ENCODE data around the gene SLC7A6OS. TPM values are rescaled to one million over a fixed set of nuclear protein-coding genes. Genes with fewer than 3 reads are reported as not detected.

SLC7A6OS gene
- total RNA-seq, 1 donor from 2014 or later: 12.3 TPM

DNA sequence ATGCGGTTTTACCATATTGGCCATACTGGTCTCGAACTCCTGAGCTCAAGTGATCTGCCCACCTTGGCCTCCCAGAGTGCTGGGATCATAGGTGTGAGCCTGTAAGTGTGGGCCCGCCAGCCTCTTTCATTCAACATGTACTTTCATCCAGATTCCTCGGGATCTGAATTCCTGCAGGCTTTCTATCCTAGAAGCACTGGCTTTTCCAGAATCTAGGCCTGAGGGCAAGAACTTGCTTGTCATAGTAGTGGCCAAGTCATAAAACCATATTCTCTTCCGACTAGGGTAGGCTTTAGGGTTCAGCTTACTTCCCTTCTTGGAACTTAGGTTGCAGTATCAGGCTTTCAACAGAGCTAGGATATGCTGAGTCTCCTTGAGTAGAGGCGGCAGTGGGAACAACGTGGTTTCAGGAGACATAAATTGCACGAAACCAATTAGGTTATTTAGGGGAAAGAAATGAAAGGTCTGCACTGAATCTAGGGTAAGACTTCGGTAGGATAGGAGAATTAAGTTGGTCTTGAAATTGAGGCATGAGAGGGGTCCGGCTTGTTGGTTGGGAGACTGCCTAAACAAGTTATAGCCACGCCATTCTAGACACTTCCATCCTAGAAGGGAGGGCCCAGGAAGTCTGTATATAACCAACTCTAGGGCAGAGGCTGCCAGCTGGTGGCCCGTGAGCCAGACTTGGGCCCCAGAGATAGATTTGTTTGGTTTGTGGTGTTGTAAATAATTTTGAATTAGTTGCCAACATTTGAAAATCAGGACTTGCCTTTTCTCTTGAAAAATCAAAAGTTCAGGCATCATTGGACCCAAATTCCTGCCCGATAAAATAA is 30.8 kb downstream of the SLC7A6OS start:
- no peak for DNase-seq

DNA sequence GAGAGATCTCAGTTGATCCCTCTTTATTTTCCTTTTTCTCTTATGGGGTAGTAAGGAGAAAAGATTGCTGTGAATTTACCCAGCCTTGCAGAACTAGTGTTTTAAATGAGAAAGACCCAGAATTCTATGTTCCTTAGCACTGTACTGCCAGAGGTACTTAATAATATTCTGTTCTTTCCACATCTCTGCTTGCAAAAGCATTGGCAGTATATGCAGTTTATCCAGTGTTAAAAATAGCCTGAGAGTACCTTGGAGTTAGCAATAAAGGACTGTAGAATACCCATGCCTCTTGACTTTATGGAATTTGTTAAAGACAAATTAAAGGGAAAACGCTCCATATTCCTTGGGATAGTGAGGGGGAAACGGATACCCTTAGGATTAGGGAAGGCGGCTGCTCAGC is 34.5 kb downstream of the SLC7A6OS start:
- no peak for DNase-seq

DNA sequence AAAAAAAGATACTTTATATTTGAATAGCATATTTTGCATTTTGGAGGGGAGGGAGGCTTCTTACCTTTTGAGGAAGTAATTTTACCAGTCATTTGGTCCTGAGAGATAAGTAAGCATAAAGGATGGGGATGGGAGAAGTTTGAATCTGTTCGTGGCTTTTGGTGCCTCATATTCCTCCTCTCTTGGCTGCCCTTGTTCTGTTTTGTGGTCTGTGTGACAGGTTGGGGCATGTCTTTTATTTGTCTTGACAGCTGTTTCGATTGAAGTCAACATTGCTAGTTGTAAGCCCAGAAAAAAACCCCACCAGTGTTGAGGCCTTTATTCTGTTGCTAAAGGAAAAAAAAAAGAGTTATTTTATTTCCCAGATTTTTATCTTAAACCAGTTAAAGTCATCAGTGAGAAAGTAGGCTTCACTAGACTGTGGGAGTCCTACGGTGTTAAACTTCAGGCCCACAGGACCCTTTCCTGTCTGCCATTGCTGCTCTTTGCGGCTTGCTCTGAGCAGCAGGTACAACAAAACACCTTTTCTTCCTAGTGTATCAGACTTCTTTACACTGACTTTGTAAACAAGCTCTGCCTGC is 35.0 kb downstream of the SLC7A6OS start:
- DNase-seq: no peak

DNA sequence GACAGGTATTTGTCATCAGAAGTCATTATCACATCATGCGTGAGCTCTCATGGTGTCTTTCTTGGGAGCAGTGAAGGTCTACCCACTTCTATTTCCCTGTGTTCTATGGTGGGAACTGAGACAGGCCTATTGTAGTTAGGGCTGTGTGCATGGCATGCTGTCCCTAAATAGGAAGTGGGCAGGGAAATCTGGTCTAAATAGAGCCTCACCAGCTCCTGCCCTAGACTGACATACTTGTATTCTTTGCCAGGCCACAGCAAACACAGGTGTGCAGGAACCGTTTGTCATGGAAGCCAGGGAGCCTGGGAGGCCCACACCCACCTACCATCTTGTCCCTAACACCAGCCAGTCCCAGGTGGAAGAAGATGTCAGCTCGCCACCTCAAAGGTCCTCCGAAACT is 36.3 kb downstream of the SLC7A6OS start:
- no peak for DNase-seq

DNA sequence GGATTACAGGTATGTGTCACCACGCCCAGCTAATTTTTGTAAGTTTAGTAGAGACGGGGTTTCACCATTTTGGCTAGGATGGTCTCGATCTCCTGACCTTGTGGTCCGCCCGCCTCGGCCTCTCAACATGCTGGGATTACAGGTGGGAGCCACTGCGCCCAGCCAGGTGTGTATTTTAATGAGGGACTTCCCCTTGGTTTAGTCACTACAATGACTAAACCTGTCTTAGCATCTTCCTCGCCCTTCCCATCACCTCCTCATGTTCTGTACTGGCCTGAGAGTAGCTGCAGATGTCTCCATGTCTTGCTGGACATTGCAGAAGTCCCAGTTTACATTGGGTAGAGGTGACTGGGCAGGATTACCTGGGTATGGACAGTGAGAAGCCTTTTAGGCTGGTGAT is 36.9 kb downstream of the SLC7A6OS start:
- DNase-seq: no peak

DNA sequence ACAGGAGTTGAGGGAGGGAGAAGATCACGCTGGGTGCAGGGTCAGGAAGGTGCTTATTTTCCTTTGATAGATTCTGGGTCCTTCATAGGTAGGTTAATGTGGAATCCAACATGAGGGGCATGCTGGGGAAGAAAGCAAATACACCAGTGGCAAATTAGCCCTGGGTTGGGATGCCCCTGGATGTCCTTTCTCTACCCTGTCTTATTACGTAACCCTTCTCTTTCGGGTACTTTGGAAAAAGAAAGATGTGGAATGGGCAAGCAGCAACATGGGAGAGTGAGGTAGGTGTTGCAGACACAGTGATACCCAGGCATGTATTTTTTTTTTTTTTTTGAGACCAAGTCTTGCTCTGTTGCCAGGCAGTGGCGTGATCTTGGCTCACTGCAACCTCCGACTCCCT is 37.3 kb downstream of the SLC7A6OS start:
- DNase-seq: no peak

DNA sequence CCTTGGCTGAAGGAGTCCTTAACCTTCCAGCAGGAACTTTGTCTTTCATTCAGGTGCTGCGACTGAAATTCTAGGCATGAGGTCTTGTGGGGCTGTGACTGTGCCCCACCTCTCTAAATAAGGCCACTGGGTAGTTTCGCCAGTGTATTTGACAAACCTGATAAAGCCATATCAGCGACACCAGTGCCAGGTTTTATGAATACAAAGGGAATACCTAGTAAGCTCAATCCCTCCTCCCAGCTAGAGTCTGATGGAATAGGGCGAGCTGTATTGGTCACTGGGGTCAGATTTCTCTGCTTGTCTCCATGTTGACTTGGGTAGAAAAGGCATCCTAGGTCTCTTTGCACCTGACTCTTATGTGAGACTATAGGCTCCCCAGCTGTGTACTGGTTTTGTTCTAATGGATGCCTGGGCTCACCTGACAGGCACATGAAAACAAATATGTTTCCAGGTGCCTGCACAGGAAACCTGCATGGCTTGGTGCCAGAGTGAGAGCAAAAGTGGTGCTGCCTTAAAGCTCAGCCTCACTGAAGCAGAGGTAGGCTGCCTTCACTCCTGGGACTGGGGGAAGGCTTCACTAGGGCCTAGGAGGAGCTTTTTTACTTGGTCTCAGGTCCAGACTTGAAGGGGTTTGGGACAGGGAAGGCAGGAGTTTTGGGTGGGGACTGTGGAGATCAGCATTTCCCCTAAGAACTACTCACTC is 38.1 kb downstream of the SLC7A6OS start:
- no peak for DNase-seq

DNA sequence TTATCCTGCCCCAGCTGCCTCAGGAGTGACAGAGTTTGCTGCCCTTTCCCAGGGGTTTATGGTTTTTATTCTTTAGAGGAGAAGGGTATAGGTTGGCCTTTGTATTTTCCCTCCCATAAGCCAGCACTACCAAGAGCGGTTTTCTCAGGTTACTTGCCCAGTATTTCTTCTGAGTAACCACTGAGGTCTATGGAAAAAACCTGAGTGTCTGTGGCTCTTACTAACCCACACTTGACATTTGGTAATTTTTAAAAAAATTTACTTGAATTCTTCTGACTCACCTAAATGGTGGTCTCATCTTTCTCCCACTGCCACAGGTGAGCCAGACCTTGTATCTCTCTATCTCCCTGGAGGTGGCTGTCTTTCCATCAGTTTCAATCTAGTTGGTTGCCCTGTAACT is 40.4 kb downstream of the SLC7A6OS start:
- DNase-seq: no peak

DNA sequence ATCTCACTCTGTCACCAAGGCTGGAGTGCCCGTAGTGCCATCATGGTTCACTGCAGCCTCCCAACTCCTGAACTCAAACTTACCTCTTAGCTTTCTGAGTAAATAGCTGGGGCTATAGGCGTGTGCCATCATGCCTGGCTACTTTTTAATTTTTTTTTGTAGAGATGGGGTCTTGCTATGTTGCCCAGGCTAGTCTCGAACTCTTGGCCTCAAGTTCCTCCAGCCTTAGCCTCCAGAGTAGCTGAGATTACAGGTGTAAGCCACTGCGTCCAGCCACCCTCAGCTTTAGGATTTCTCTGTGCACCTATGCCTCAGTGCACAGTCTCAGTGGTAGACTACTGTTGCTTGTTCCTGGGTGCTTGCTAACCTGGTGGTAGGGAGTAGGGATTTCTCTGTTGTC is 41.0 kb downstream of the SLC7A6OS start:
- DNase-seq: no peak

DNA sequence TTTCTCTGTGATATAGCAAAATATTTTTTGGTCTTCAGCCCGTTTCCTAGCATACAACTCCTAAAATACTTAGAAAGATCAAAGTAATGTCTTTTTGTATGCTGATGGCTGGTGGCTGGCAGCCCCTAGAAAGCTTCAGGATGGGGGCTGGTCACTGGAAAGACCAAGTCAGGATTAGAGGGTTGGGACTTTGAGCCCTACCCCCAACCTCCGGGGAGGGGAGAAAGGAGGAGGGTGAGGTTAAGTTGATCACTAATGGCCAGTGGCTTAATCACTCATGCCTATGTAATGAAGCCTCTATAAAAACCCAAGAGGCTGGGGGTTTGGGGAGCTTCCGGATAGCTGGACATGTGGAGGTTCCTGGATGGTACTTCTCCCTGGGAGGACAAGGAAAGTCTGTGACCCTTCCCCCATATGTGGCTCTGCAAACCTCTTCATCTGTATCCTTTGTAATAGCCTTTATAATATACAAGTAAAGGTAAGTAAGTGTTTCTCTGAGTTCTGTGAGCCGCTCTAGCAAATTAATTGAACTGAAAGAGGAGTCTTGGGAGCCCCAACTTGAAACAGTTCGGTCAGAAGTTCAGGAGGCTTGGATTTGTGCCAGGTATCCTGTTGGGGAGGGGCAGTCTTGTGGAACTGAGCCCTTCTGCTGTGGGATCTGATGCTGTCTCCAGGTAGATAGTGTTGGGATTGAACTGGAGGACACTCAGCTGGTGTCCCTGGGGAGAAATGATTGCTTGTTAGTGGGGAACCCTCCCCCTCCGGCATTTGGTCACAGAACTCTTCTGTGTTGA is 42.9 kb downstream of the SLC7A6OS start:
- no peak for DNase-seq

DNA sequence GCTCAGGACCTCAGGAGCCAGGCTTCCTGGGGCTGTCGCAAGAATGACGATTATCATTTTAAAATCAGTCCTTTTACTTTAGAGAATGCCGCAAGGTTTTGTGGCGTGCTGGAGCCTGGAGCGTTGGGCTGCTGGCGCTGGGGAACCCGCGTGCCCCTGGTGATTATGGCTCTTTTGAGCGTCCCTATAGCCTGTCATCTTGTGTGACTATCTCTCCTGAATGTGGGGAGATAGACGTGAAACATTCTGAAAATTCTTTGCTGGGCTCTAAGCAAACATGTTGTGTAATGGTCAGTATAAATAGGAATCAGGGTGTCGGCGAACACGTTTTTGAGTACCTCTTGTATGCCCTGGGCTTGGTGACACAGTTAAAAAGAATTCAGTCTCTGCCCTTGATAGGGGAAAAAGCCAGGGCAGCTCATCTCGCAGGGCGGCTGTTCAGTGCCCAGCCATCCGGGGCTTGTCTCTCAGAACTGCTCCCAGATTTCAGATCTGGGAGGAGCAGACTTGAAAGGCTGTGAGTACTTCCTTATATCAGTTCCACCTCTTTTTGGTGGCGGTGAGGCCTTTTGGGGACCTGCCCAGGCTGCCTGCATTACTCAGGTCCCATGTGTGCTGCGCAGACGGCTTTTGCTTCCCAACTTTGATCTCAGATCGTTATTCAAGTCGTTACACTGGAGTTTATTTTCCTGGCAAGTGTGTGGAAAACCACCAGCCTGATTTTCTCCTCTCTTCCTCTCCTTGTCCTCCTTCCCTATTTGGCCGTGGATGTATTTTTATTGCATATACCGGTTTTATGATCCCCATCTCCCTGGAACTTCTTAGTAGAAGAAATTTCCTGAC is 45.4 kb downstream of the SLC7A6OS start:
- no peak for DNase-seq

DNA sequence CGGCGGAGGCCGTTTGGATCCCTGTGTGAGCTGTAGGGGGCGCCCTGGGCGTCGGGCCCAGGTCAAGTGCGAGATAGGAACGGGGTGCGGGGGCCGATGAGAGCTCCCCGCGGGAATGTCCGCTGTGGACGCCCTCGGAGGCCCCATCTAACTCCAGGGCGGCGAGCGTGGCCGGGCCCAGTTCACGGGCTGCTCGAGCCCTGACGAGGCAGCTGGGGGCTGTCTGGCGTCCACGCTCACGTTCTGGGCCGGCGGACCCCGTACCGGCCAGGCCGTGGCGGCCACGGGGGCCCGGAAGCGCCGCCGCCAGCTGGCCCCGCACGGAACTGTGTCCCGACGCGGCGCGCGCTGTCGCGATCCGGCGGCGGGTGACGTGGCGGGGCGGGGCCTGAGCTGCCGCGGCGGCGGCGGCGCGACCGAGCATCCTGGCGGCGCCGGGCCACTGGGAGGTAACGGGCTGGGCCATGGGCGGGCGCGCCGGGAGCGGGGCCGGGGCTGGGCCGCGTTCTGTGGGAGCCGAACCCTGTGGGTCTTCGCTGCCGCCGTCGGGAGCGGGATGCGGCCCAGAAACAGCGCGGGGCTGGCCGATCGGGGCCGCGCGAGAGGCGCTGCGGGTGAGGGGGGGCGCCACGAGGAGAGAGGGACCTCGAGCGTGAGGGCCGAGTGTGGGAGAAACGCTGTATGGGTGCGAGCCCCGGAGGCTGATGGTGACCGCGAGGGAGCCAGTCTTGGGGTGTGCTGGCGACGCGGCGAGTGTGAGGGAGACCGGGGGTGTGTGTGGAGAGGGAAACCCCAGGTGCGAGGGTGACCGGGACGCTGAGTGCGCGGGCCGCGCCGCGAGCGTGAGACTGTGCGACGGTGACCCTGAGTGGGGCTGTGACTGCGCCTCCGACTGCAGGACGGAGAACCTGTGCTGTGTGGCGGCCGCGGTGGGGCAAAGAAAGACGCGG is 46.3 kb downstream of the SLC7A6OS start, which contains the start of gene SLC7A6:
TSS of gene SLC7A6 (plus strand) at position 399 of the 950 bp plus-strand sequence. CDS start 10,201 bp downstream, outside the sequence.
- DNase-seq: no peak

DNA sequence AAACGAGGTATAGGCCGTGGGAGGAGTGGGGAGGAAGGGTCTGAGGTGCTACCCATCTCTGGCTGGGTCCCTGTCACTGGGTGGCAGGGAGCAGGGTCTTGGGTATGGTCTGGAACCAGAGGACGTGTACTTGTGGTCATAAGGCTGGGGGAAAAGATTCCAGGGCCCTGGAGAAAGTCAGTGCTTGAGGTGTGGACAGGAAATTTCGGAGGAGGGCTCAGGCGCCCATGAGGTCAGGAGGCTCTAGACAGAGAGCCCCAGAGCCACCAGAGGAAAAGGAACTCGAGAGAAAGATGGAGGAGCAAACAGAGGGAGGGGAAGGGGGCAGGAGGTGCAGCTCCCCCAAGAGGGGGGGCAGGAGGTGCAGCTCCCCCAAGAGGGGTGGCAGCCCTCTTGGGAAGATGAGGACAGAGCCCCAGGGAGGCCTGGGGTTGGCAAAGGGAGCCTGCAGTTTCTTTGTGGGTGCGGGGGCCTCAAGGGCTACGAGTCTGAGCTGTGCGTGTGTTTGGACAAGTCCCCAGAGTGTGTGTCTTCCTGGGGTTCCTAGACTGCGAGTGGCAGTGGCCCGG is 47.1 kb downstream of the SLC7A6OS start:
- DNase-seq: no peak

DNA sequence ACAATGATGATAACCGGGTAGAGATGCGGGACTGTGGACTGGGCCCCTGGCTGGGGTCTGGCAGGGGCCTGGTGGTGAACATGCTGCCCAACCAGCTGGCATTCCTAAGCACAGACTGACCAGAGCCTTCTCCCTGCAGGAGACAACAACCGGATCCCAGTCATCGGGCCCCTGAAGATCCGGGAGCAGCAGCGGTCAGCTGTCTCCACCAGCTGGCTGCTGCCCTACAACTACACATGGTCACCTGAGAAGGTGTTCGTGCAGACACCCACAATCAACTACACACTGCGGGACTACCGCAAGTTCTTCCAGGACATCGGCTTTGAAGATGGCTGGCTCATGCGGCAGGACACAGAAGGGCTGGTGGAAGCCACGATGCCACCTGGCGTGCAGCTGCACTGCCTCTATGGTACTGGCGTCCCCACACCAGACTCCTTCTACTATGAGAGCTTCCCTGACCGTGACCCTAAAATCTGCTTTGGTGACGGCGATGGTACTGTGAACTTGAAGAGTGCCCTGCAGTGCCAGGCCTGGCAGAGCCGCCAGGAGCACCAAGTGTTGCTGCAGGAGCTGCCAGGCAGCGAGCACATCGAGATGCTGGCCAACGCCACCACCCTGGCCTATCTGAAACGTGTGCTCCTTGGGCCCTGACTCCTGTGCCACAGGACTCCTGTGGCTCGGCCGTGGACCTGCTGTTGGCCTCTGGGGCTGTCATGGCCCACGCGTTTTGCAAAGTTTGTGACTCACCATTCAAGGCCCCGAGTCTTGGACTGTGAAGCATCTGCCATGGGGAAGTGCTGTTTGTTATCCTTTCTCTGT is 51.5 kb downstream of the SLC7A6OS start:
- no peak for DNase-seq

DNA sequence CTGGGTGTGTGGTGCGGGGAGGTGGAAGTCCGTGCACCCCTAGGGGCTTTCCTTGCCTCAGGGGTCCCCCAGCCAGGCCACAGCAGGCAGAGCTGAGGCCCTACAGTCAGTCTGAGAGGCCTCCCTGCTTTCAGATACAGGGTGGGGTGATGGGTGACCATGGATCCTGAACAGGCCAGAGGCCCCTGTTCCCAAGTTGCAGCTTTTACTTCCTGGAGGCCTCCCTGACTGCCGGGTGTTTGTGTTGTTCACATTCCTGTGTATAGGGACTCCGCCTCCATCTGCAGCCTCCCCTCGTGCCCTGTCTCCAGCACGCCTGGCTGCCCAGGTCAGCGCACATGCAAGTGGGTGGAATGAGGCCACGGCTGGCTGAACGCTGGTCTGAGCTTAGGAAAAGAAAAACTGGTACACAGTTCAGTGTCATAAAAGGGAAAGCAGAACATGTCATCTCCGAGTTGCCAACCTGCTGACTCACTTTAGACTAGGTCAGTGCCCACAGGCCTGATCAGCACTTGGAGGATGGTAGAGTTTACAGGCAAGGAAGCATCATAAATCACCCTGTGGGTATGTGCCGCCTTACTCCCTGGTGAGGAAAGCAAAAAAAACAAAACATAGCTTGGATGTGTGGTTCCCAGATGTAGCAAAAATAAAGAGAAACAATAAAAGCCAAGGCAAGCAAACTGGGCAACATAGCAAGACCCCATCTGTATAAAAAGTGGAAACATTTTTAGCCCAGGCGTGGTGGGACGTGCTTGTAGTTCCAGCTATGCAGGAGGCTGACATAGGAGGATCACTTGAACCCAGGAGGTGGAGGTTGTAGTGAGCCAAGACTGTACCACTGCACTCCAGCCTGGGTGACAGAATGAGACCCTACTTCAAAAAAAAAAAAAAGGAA is 52.6 kb downstream of the SLC7A6OS start:
- no peak for DNase-seq

DNA sequence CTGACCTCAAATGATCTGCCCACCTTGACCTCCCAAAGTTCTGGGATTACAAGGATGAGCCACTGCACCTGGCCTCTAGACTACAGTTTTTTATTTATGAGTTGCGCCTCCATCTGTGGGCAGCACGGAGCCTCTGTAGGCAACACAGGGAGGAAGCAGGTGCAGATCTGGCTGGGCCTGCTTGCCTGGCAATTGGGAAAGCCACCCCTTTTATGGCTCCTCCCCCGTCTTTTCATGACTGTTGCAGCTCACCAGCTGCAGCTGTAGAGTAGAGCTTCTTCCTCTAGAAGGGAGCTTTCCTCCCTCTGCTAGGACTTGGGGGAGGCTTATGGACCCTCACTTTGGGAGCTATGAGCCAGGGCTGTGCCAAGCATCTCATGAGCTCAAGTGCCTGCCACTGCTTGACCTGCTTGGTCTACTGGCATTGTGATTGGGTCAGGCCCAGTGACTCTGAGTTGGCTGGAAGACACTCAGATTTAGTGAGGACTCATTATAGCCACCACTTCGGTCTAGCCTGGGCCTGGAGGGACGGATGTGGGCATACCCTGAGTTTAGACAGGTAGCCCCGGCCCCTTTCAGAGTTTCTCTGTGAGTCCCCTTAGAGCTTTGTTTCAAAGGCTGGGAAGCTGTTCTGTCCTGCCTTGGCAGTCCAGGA is 53.4 kb downstream of the SLC7A6OS start:
- no peak for DNase-seq

DNA sequence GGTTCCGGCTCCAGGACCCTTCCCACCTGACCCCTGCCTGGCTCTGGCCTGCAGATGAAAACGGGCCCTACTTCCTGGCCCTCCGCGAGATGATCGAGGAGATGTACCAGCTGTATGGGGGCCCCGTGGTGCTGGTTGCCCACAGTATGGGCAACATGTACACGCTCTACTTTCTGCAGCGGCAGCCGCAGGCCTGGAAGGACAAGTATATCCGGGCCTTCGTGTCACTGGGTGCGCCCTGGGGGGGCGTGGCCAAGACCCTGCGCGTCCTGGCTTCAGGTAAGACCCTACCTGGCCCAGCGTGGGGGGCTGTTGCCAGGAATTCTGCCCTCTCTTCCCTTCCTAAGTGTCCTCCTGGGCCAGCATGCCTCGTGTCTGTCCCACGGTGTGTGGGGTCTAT is 55.0 kb downstream of the SLC7A6OS start:
- DNase-seq: no peak
